Esophagus (tissue), 2 donors: ENCODE data around the gene ALDH5A1. TPM values are rescaled to one million over a fixed set of nuclear protein-coding genes. Genes with fewer than 3 reads are reported as not detected.

Experiments
- H3K27ac ChIP-seq, 2 donors: one replicate each; pipeline ENCODE4 v1.5.1; 2013; ENCODE audit warnings: low read depth in 2 of 2, mild to moderate bottlenecking in 2 of 2, inconsistent platforms in 1 of 2, low read length in 1 of 2, moderate library complexity in 1 of 2
- H3K27me3 ChIP-seq, 2 donors: one replicate each; pipeline ENCODE4 v1.6.1; 2013; ENCODE audit warnings: low read length in 2 of 2, control low read depth in 1 of 2, mild to moderate bottlenecking in 1 of 2; ENCODE audit not compliant: insufficient read depth in 2 of 2, control insufficient read depth in 1 of 2
- H3K36me3 ChIP-seq, 2 donors: one replicate each; pipeline ENCODE4 v1.6.1; 2013; ENCODE audit warnings: low read length in 1 of 2; ENCODE audit not compliant: control insufficient read depth in 2 of 2, insufficient read depth in 2 of 2
- H3K4me1 ChIP-seq, 2 donors: one replicate each; pipeline ENCODE4 v1.6.1; 2013; ENCODE audit warnings: low read length in 1 of 2; ENCODE audit not compliant: control insufficient read depth in 2 of 2, insufficient read depth in 2 of 2
- H3K4me3 ChIP-seq, 2 donors: one replicate each; pipeline ENCODE4 v1.5.1; 2013; ENCODE audit warnings: low read length in 2 of 2, mild to moderate bottlenecking in 2 of 2, low read depth in 1 of 2, moderate library complexity in 1 of 2
- H3K9me3 ChIP-seq, 2 donors: one replicate each; pipeline ENCODE4 v1.6.1; 2013; ENCODE audit warnings: mild to moderate bottlenecking in 2 of 2, low read depth in 1 of 2, low read length in 1 of 2, moderate library complexity in 1 of 2; ENCODE audit not compliant: control insufficient read depth in 2 of 2, insufficient read depth in 1 of 2
- WGBS, 2 donors: extraction: QIAGEN DNeasy Blood & Tissue Kit; methylation state at CpG; one replicate each; pipeline ENCODE4 v1.1.7; 2013; 5-methylcytosine and 5-hydroxymethylcytosine counted together
- polyA plus RNA-seq, 2 donors: library from polyadenylated mRNA; stranded (reverse); fragments of 200-250 nt; gene quantifications; one replicate each; pipeline ENCODE4 v1.2.3, GENCODE V29; 2013
- donor health status: healthy with polysubstance abuse.
- donor health status: Bipolar disorder and iron deficiency.

ALDH5A1 gene
- polyA plus RNA-seq, 2 donors: 2.2 to 3.6 TPM

DNA sequence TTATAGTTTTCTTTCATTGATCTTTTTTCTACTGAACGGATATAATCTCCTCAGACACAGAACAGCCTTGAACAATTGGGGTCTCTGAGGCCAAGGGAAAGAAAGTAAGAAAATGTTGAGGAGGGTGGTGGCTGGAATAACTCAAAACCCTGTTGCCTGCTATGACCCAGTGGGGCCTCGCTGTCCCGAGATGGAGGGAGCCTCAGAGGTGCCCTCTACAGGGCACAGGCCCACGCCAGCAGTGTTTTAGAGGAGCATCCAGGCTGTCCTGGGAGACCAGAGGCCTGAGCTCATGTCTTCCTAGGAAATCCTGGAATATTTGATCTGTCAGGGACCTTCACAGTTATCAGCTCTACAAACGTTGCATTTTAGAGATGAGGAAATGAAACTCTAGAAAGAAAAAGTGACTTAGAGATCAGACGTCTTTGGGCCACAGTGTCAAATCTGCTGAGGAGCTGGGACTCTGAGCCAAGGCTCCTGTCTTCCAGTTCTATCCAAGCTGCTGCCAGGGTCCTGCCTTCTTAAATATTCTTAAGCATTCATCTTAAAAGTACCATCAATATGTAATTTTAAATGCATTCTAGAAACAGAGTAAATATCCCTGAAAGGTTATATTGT lies 26.3 kb downstream of the ALDH5A1 start:
- 51 to 53% methylated on average over 6 of the region's 6 CpGs for WGBS, 2 donors
- no peak overlapping the region for H3K27ac ChIP-seq
- H3K4me1 ChIP-seq: no peaks in the 10 kb centered on the region
- no peaks in the 10 kb centered on the region for H3K27me3 ChIP-seq
- H3K9me3 ChIP-seq: no peaks in the 10 kb centered on the region
- no peaks in the 10 kb centered on the region for H3K36me3 ChIP-seq
- no peak overlapping the region for H3K4me3 ChIP-seq

DNA sequence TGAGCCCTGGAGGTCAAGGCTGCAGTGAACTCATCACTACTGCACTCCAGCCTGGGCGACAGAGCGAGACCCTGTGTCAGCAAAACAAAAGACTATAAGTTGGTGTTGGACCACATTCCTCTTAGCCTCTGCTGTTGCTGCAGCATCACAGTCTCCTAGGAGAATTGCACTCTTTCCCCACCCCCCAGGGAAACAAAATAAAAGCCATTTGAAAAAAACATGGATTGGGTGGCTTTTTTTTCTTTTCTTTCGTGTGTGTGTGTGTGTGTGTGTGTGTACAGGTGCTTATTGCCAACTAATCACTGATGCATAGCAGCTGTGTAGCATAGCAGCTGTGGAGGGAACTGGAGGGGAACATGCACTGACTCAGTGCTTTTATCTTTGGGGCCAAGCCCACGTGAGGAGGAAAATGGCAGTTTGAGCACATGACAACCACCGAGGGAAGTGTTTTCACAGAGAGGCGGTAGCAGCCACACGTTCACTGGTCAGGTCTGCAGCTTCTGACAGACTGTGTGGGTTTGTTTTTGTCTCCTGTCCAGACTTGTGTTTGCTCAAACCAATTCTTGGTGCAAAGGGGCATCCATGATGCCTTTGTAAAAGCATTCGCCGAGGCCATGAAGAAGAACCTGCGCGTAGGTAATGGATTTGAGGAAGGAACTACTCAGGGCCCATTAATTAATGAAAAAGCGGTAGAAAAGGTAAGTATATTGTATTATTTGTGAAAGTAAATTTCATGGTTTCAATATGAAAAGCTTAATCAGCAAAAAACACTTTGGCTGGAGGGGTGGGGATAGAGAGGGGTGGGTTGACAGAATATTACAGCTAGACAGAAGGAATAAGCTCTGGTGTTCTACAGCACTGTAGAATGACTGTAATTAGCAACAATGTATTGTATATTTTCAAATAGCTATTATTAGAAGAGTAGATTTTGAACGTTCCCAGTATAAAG lies 27.7 kb downstream of the ALDH5A1 start:
- Histone ChIP-seq H3K4me3 (no peak overlapping the region), H3K9me3 (no peaks in the 10 kb centered on the region), H3K36me3 (no peaks in the 10 kb centered on the region), H3K4me1 (no peaks in the 10 kb centered on the region), H3K27ac (no peak overlapping the region), H3K27me3 (no peaks in the 10 kb centered on the region)
- 69 to 73% methylated on average over 13 of the region's 13 CpGs for WGBS, 2 donors

- Histone ChIP-seq H3K27me3 (no peaks in the 10 kb centered on the region), H3K36me3 (no peaks in the 10 kb centered on the region), H3K9me3 (no peaks in the 10 kb centered on the region), H3K27ac (no peak overlapping the region), H3K4me1 (no peaks in the 10 kb centered on the region), H3K4me3 (no peak overlapping the region)
- 74 to 89% methylated on average over 3 of the region's 3 CpGs for WGBS, 2 donors
Observed at GRCh38 chr6:24524329-24524728, 29.6 kb downstream of the ALDH5A1 start.

DNA sequence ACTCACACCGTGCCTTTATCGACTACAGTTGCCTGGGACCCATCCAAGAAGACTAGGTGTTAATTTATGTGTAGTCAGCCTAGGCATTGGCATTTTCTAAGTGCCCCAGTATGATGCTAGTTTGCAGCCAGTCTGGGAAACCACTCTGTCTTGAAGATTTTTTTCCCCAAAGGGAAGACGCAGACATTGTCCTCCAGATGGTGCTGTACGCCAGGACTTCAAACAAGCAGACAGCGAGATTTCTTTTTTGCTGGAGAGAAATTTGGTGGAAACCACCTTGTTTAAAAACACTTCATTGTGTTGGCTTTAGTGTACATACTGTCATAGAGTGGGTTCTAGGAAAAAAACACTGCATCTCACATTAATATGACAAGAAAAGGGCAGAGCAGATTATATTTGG lies 30.0 kb downstream of the ALDH5A1 start:
- Histone ChIP-seq H3K36me3 (no peaks in the 10 kb centered on the region), H3K9me3 (no peaks in the 10 kb centered on the region), H3K27ac (no peak overlapping the region), H3K27me3 (no peaks in the 10 kb centered on the region), H3K4me1 (no peaks in the 10 kb centered on the region), H3K4me3 (no peak overlapping the region)
- WGBS, 2 donors: 65 to 66% methylated on average over 5 of the region's 5 CpGs

DNA sequence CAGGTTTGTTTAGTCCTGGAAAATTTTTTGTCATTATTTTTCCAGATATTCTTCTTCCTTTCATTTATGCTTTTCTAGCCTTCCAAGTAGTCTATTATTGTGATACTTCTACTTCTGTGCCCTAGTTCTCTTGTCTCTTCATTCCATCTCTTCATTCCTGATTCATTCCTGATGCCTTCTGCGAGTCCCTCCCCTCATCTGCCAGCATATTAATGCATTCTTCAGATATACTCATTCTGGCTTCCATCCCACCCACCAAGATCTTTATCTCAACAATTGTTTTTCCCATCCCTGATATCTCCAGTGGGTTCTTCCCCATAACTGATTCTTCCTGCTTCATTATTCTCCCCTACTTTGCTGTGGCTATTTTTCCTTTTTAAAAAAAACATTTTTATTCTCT lies 35.2 kb downstream of the ALDH5A1 start:
- Histone ChIP-seq H3K4me1 (no peaks in the 10 kb centered on the region), H3K27ac (no peak overlapping the region), H3K4me3 (no peak overlapping the region), H3K36me3 (peaks cover 3 to 4% of the 10 kb centered on the region in 2 donors), H3K27me3 (no peaks in the 10 kb centered on the region), H3K9me3 (no peaks in the 10 kb centered on the region)
- 93 to 95% methylated on average over 1 of the region's 1 CpG for WGBS, 2 donors

DNA sequence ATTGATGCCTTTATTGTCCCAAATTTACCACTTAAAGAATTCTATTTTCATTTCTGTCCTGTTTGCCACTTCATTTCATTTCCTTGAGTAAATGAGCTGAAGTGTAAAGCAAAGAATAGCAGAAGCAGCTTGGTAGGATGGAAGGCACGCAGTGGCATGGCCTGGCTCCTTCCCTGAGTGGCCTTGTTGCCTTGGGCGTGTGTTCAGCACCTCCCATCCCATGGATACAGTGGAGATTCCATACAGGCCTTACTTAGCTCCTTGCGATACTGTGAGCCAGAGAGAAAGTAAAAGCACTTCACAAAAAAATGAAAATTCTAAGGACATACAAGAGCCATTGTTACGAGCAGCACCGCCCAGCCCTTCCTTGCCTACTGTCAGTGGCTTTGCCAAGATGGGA lies 39.6 kb downstream of the ALDH5A1 start:
- H3K4me3 ChIP-seq: no peak overlapping the region
- H3K36me3 ChIP-seq: peaks cover 3 to 4% of the 10 kb centered on the region in 2 donors
- H3K4me1 ChIP-seq: peaks cover 0 to 2% of the 10 kb centered on the region in 2 donors
- H3K9me3 ChIP-seq: no peaks in the 10 kb centered on the region
- H3K27me3 ChIP-seq: no peaks in the 10 kb centered on the region
- H3K27ac ChIP-seq: no peak overlapping the region
- WGBS, 2 donors: 93 to 95% methylated on average over 5 of the region's 5 CpGs

- Histone ChIP-seq H3K4me1 (peaks cover 0 to 2% of the 10 kb centered on the region in 2 donors), H3K27me3 (no peaks in the 10 kb centered on the region), H3K36me3 (peaks cover 3 to 4% of the 10 kb centered on the region in 2 donors), H3K27ac (no peak overlapping the region), H3K9me3 (no peaks in the 10 kb centered on the region), H3K4me3 (no peak overlapping the region)
- WGBS, 2 donors: 78 to 93% methylated on average over 3 of the region's 3 CpGs
Observed at GRCh38 chr6:24535210-24535609, 40.4 kb downstream of the ALDH5A1 start.

GRCh38 chr6:24536466-24536865 lies 41.7 kb downstream of the ALDH5A1 start:
- H3K4me3 ChIP-seq: no peak overlapping the region
- no peaks in the 10 kb centered on the region for H3K27me3 ChIP-seq
- H3K4me1 ChIP-seq: peaks cover 0 to 2% of the 10 kb centered on the region in 2 donors
- peaks cover 3 to 4% of the 10 kb centered on the region in 2 donors for H3K36me3 ChIP-seq
- 78 to 80% methylated on average over 4 of the region's 4 CpGs for WGBS, 2 donors
- no peak overlapping the region for H3K27ac ChIP-seq
- H3K9me3 ChIP-seq: no peaks in the 10 kb centered on the region

GRCh38 chr6:24537082-24537699 lies 42.4 kb downstream of the ALDH5A1 start:
- Histone ChIP-seq H3K9me3 (no peaks in the 10 kb centered on the region), H3K4me1 (peaks cover 0 to 2% of the 10 kb centered on the region in 2 donors), H3K27me3 (no peaks in the 10 kb centered on the region), H3K4me3 (no peak overlapping the region), H3K36me3 (peaks cover 3 to 4% of the 10 kb centered on the region in 2 donors), H3K27ac (no peak overlapping the region)
- WGBS, 2 donors: 87 to 90% methylated on average over 8 of the region's 8 CpGs
